Skeletal muscle satellite cell (primary cell): ENCODE measurements around the gene TGIF1. TPM values are rescaled to one million over a fixed set of nuclear protein-coding genes. Genes with fewer than 3 reads are reported as not detected.
"Not testable (repeated sequence)": the region's sequence is repeated elsewhere in the genome, so short reads cannot be mapped to it uniquely, and the experiment has no call there.

Experiments
- H3K27me3 ChIP-seq: 2 replicates; pipeline ENCODE4 v1.7.0; 2013; ENCODE audit warnings: low read length; ENCODE audit not compliant: control insufficient read depth, insufficient read depth
- H3K36me3 ChIP-seq: 2 replicates; pipeline ENCODE4 v1.7.0; 2013; ENCODE audit warnings: mild to moderate bottlenecking, control low read depth, low read length; ENCODE audit not compliant: insufficient read depth
- H3K4me1 ChIP-seq: 2 replicates; pipeline ENCODE4 v1.7.0; 2013; ENCODE audit warnings: low read length; ENCODE audit not compliant: control insufficient read depth, insufficient read depth
- H3K4me2 ChIP-seq: 2 replicates; pipeline ENCODE4 v1.7.0; 2013; ENCODE audit warnings: mild to moderate bottlenecking, low read length
- H3K4me3 ChIP-seq: 2 replicates; pipeline ENCODE4 v1.7.0; 2013; ENCODE audit warnings: low read length
- H3K9ac ChIP-seq: 2 replicates; pipeline ENCODE4 v1.7.0; 2013; ENCODE audit warnings: mild to moderate bottlenecking, low read depth, low read length, moderate library complexity
- H3K9me3 ChIP-seq: replicated peaks from 2 replicates; pipeline ENCODE4 v1.7.0; 2013; ENCODE audit warnings: mild to moderate bottlenecking, control low read depth, low read length
- total RNA-seq: library from RNA; depleted of rRNA; stranded (reverse); fragments of >200 nt; gene quantifications from 2 replicates; pipeline ENCODE4 v1.2.3, GENCODE V29; 2012; rRNA removed

TGIF1 gene
- 77.8 and 82.6 TPM in 2 replicates for total RNA-seq

DNA sequence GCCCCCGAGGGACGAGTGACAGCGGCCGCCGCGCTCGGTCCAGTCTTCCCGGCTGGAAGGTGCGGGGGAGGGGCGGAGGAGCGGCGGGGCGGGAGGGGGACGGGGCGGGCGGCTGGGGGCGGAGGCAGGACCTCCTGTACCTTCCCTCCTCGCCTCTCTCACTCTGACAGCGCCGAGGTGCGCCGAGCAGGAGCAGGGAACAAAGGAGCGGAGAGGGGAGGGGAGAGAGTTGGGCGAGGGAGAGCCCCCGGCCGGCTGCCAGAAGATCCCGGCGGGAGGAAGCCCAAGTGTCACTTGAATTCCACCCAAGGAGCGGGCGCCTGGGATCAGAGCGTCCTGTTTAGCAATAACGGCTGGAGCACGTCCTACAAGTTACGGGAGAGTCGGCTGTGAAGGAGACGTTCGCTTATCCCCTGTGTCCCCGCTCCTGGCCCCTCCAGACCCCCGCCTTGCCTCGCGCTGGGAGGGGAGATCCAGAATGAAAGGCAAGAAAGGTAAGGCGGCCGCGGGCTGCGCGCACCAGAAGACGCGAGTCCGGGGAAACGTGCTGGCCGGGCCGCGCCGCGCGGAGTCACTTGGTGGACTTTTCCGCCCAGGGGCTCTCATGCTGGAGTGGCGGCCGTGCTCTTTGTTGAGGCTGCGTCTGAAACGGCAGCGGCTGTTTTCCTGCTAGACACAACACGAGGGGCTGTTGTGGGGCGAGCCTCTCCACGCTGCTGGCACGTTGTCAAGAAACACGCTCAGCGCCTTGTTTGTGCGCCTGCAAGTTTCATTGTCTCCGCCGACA is at the start of gene TGIF1:
Gene TGIF1 (plus strand): TSS at position 161 of the 787 bp plus-strand sequence. CDS start 318 bp downstream, at position 479.
- H3K9ac ChIP-seq = peak within 1 kb of the TSS; percentile 99
- peaks cover 32% of the 10 kb centered on the region for H3K4me1 ChIP-seq
- no peaks in the 10 kb centered on the region for H3K27me3 ChIP-seq
- peaks cover 6% of the 10 kb centered on the region for H3K36me3 ChIP-seq
- peak within 1 kb of the TSS; percentile 90 for H3K4me2 ChIP-seq
- no peaks in the 10 kb centered on the region for H3K9me3 ChIP-seq
- H3K4me3 ChIP-seq = peak within 1 kb of the TSS; percentile 85

DNA sequence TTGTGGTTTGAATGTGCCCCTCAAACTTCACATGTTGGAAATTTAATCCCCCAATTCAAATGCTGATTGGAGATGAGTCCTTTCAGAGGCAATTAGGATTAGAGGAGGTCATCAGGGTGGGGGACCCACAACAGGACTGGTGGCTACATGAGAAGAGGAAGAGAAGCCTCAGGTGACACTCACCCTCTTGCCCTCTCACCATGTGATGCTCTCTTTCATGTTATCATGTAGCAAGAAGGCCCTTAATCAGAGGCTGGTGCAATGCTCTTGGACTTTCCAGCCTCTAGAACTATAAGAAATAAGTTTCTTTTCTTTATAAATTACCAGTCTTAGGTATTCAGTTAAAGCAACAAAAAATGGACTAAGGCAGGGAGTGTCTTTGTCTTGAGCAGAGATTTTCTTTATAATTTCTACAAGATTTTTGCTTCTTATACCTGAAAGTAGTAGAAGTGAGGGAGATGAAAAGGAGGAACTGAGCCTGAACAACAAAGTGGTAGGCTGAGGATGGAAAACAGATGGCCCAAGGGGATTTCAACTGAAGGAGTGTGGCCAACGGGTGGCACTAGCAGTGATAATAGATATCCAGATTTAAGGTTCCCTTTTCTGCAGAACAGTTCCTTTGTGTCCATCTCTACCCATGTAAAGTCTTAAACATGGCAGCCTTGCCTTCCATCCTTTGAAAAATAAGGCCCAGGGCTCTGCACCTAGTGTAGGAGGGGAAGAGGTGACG is 49.2 kb upstream of the TGIF1 start:
- Histone ChIP-seq H3K4me1 (peaks cover 7% of the 10 kb centered on the region), H3K4me2 (no peak overlapping the region), H3K36me3 (no peaks in the 10 kb centered on the region), H3K4me3 (no peak overlapping the region), H3K9me3 (no peaks in the 10 kb centered on the region), H3K9ac (no peak overlapping the region), H3K27me3 (no peaks in the 10 kb centered on the region)

DNA sequence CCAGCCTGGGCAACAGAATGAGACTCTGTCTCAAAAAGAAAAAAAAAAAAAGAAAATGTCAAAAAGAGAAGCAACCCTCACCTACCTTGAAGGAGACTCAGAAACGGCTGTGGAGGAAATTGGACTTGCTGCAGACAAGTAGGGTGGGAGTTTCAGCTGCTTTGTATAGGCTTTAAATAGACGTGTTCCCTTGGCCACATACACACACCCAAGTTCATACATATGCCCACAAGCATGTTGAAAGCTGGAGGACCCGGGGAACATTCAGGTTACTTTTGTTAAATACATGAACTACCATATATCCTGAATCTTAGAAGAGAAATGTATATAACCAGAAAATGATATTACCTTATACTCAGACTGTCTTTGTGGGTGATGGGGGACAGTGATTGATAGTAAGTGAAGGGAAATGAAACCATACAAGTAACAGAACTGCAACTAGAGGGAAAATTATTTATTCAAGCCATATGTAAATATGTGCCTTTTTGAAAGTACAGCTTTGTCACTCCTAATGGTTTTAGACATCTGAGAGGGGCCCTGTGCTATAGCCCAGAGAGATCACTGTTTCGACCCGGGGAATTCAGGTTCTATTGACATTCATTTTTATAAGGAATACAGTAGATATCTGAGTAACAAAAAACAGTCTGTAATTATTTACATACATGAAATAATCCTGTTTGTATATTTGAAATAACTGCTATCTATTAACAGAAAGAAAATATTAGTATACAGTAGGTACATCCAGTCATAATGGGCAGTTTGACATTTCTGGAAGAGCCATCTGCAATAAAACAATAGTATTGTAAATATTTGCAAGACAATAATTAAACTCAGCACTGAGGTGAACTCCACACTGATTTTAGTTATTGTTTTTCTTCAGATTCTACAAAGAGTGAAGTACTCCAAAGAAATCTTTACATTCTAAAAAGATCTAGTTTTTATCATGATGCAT is 48.0 kb upstream of the TGIF1 start:
- no peaks in the 10 kb centered on the region for H3K9me3 ChIP-seq
- no peak overlapping the region for H3K4me3 ChIP-seq
- no peak overlapping the region for H3K4me2 ChIP-seq
- no peak overlapping the region for H3K9ac ChIP-seq
- H3K27me3 ChIP-seq = no peaks in the 10 kb centered on the region
- peaks cover 7% of the 10 kb centered on the region for H3K4me1 ChIP-seq
- no peaks in the 10 kb centered on the region for H3K36me3 ChIP-seq

DNA sequence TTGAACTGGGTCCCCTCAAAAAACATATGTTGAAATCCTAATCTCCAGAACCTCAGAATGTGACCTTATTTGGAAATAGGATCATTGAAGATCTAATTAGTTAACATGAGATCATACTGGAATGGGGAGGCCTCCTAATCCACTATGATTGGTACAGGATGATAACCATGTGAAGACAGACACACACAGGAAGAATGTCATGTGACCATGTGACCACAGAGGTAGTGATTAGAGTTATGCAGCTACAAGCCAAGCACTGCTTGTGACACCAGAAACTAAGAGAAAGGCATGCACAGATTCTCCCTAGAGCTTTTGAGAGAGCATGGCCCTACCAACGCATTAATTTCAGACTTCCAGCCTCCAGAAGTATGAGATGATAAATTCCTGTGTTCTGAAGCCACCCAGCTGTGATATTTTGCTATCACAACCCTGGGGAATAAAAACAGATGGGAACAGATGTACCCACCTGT is 47.0 kb upstream of the TGIF1 start:
- no peaks in the 10 kb centered on the region for H3K27me3 ChIP-seq
- no peaks in the 10 kb centered on the region for H3K9me3 ChIP-seq
- no peak overlapping the region for H3K4me3 ChIP-seq
- no peak overlapping the region for H3K4me2 ChIP-seq
- H3K4me1 ChIP-seq = peaks cover 7% of the 10 kb centered on the region
- no peaks in the 10 kb centered on the region for H3K36me3 ChIP-seq
- H3K9ac ChIP-seq = no peak overlapping the region

DNA sequence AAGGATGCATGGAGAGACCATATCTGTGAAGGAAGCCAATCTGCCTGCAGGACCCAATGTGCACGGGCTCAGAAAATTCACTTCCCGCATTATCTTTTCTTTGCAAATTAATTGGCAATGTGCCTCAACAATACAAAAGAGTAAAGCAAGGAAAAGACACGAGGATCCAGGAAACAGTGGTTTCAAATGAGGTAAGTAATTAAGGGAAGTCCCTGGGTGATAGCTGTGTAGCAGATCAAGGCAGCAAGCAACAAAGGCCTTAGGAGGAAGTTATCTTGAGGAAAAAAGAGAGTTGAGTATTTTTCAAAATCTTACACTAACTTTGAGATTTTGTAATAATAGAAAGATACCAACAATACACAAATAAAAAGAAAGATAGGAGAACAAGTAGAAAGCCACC is 44.3 kb upstream of the TGIF1 start:
- H3K9ac ChIP-seq = no peak overlapping the region

GRCh38 chr18:3408107-3408506 is 41.9 kb upstream of the TGIF1 start:
- Histone ChIP-seq H3K9me3 (no peaks in the 10 kb centered on the region), H3K4me2 (no peak overlapping the region), H3K27me3 (no peaks in the 10 kb centered on the region), H3K4me3 (no peak overlapping the region), H3K36me3 (no peaks in the 10 kb centered on the region), H3K4me1 (peaks cover 11% of the 10 kb centered on the region), H3K9ac (no peak overlapping the region)

More for the DNA sequence above, 44.3 kb upstream of the TGIF1 start:
- Histone ChIP-seq H3K36me3 (no peaks in the 10 kb centered on the region), H3K27me3 (no peaks in the 10 kb centered on the region), H3K4me1 (peaks cover 14% of the 10 kb centered on the region), H3K4me3 (no peak overlapping the region), H3K9me3 (no peaks in the 10 kb centered on the region), H3K4me2 (no peak overlapping the region)

GRCh38 chr18:3409811-3410210 is 40.2 kb upstream of the TGIF1 start:
- Histone ChIP-seq H3K4me1 (peaks cover 7% of the 10 kb centered on the region), H3K36me3 (no peaks in the 10 kb centered on the region), H3K27me3 (no peaks in the 10 kb centered on the region), H3K9me3 (no peaks in the 10 kb centered on the region), H3K4me2 (no peak overlapping the region), H3K4me3 (no peak overlapping the region), H3K9ac (no peak overlapping the region)

DNA sequence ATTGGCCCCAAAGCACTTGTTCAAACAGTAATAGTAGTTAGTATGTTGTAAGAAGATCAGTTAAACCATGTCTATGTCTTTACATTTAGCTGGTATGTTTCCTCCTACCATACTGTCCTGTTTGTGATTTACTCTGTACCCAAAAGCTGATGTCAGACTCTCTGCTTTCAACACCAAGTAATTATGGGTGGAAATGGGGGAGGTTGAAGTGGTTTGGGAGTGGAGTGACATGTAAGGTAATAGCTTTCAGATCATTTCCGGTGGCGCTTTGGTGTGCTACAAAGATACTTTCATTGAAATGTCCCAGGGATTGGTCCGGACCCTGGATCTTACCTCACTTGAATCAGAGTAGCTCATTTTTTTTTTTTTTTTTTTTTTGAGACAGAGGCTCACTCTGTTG is 39.7 kb upstream of the TGIF1 start:
- H3K9ac ChIP-seq = no peak overlapping the region
- H3K36me3 ChIP-seq = no peaks in the 10 kb centered on the region
- H3K9me3 ChIP-seq = no peaks in the 10 kb centered on the region
- no peak overlapping the region for H3K4me2 ChIP-seq
- H3K27me3 ChIP-seq = no peaks in the 10 kb centered on the region
- no peak overlapping the region for H3K4me3 ChIP-seq
- peaks cover 7% of the 10 kb centered on the region for H3K4me1 ChIP-seq

GRCh38 chr18:3410876-3411275 is 39.1 kb upstream of the TGIF1 start:
- not testable (repeated sequence) for H3K4me1 ChIP-seq, H3K36me3 ChIP-seq, H3K9me3 ChIP-seq, H3K9ac ChIP-seq, H3K4me2 ChIP-seq, H3K4me3 ChIP-seq, H3K27me3 ChIP-seq

GRCh38 chr18:3411327-3411726 is 38.6 kb upstream of the TGIF1 start:
- no peaks in the 10 kb centered on the region for H3K36me3 ChIP-seq
- no peaks in the 10 kb centered on the region for H3K27me3 ChIP-seq
- H3K9me3 ChIP-seq = no peaks in the 10 kb centered on the region
- H3K4me2 ChIP-seq = no peak overlapping the region
- H3K4me1 ChIP-seq = peaks cover 7% of the 10 kb centered on the region
- H3K9ac ChIP-seq = no peak overlapping the region
- no peak overlapping the region for H3K4me3 ChIP-seq

DNA sequence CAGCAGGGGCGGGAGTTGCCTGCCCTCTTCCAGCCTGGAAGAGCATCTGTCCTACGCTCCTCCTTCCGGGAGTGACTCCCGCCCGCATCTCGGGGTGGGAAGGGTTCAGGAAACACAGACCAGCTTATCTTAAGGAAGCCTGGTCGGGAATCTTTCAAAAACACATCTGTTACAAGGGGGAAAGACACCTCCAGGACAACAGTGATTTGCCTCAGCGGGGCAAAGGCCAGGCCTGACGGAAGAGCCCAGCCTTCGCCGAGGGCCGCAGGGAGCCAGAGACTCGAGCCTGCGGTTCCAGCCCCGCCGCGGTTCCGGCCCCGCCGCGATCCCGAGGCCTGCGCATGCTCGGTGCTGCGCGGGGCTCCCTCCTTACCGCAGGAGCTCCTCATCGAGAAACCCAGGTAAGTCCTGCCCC is 38.1 kb upstream of the TGIF1 start:
- H3K9ac ChIP-seq = peak overlapping the region; percentile 58
- no peaks in the 10 kb centered on the region for H3K9me3 ChIP-seq
- H3K4me1 ChIP-seq = peaks cover 7% of the 10 kb centered on the region
- peak overlapping the region; percentile 59 for H3K4me3 ChIP-seq
- peak overlapping the region; percentile 71 for H3K4me2 ChIP-seq
- no peaks in the 10 kb centered on the region for H3K36me3 ChIP-seq
- H3K27me3 ChIP-seq = no peaks in the 10 kb centered on the region
